Measurements from ENCODE around the gene CDH4.

DNA sequence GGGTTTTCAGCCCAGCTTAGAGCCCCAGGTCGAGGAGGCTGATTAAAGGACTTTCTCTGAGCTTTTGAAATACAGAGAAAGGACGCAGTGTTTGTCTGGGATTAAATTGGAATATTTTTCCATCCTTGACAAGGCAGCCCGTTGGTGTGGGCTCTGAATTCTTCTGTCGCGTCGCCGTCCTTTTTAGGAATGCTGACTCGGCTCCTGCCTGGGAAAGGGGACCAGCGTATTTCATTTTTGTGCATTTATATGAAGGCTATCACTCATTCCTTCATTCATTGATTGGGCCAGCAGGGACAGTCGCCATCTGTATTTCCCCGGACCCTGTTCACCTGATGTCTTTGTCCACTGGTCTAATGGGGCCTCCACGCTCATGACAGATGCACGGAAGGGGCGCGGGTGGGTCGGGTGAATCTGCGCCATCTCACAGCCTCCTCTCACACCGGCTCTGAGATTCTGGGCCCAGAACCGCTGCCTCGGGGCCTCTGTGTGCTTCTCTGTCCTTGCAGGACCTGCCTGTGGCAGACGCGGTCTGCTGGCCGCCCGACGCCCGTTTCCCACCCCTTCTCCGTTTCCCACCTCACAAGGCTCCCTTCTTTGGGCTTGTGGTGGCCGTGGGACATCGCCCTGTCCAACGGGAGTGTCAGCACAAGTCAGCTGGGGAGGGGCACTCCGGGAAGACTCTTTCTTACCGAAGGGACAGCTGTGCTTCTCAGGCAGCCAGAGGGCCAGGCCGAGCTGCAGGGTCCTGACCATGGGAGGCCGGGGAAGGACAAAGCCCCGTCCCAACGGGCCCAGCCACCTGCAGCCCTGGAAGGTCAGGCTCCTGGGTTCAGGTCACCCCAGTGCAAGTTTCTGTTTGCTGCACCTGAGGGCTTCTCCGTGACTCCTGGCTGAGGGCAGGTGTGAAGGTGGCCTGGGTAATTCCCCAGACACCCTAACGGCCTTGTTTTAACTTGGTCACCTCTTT is 656.3 kb downstream of the CDH4 start:
- TF ChIP-seq, protein P1, sequence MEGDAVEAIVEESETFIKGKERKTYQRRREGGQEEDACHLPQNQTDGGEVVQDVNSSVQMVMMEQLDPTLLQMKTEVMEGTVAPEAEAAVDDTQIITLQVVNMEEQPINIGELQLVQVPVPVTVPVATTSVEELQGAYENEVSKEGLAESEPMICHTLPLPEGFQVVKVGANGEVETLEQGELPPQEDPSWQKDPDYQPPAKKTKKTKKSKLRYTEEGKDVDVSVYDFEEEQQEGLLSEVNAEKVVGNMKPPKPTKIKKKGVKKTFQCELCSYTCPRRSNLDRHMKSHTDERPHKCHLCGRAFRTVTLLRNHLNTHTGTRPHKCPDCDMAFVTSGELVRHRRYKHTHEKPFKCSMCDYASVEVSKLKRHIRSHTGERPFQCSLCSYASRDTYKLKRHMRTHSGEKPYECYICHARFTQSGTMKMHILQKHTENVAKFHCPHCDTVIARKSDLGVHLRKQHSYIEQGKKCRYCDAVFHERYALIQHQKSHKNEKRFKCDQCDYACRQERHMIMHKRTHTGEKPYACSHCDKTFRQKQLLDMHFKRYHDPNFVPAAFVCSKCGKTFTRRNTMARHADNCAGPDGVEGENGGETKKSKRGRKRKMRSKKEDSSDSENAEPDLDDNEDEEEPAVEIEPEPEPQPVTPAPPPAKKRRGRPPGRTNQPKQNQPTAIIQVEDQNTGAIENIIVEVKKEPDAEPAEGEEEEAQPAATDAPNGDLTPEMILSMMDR (IDR thresholded peaks at IDR 0.05), result no peak
- no peak for TF ChIP-seq EZH2 (IDR thresholded peaks at IDR 0.05; ENCODE audit: borderline replicate concordance, insufficient read depth, low read depth, low read length, poor library complexity, severe bottlenecking)

All from B cell (primary cell).